ENCODE data around the gene MRPL44.

The MRPL44 gene

GRCh38 chr2:223957092-223957851, at the start of gene MRPL44:
TSS of gene MRPL44 (plus strand) at chr2:223957463. CDS start at chr2:223957473, 10 bp downstream.
- H3K4me1 Mint-ChIP-seq (ENCODE audit: low read depth) = peaks cover 44% of the 10 kb centered on the region
- peak within 1 kb of the TSS; percentile 92 for H3K4me3 Mint-ChIP-seq
- H3K36me3 Mint-ChIP-seq (ENCODE audit: low read depth) = peaks cover 17% of the 10 kb centered on the region
- no peaks in the 10 kb centered on the region for H3K9me3 Mint-ChIP-seq
- H3K27ac Mint-ChIP-seq = peak within 1 kb of the TSS; percentile 93
- H3K27me3 Mint-ChIP-seq (ENCODE audit: low read depth) = no peaks in the 10 kb centered on the region

- Mint-ChIP-seq H3K27ac (no peak overlapping the region), H3K36me3 (ENCODE audit: low read depth) (peaks cover 22% of the 10 kb centered on the region)
Observed at GRCh38 chr2:223908304-223908998, 48.8 kb upstream of the MRPL44 start.

GRCh38 chr2:223909001-223909741, 48.1 kb upstream of the MRPL44 start:
- no peak overlapping the region for H3K4me3 Mint-ChIP-seq
- no peak overlapping the region for H3K27ac Mint-ChIP-seq
- H3K4me1 Mint-ChIP-seq (ENCODE audit: low read depth) = peaks cover 14% of the 10 kb centered on the region
- peaks cover 22% of the 10 kb centered on the region for H3K36me3 Mint-ChIP-seq (ENCODE audit: low read depth)
- no peaks in the 10 kb centered on the region for H3K9me3 Mint-ChIP-seq
- H3K27me3 Mint-ChIP-seq (ENCODE audit: low read depth) = no peaks in the 10 kb centered on the region

More at GRCh38 chr2:223908304-223908998, 48.8 kb upstream of the MRPL44 start:
- Mint-ChIP-seq H3K4me3 (no peak overlapping the region), H3K9me3 (no peaks in the 10 kb centered on the region), H3K4me1 (ENCODE audit: low read depth) (peaks cover 14% of the 10 kb centered on the region), H3K27me3 (ENCODE audit: low read depth) (no peaks in the 10 kb centered on the region)

GRCh38 chr2:223914324-223914723, 42.9 kb upstream of the MRPL44 start:
- H3K9me3 Mint-ChIP-seq = no peaks in the 10 kb centered on the region
- H3K4me3 Mint-ChIP-seq = no peak overlapping the region
- H3K36me3 Mint-ChIP-seq (ENCODE audit: low read depth) = peaks cover 20% of the 10 kb centered on the region
- H3K27me3 Mint-ChIP-seq (ENCODE audit: low read depth) = no peaks in the 10 kb centered on the region
- H3K27ac Mint-ChIP-seq = no peak overlapping the region
- H3K4me1 Mint-ChIP-seq (ENCODE audit: low read depth) = peaks cover 9% of the 10 kb centered on the region

GRCh38 chr2:223915071-223915470, 42.2 kb upstream of the MRPL44 start:
- Mint-ChIP-seq H3K27ac (no peak overlapping the region), H3K36me3 (ENCODE audit: low read depth) (peaks cover 20% of the 10 kb centered on the region), H3K27me3 (ENCODE audit: low read depth) (no peaks in the 10 kb centered on the region), H3K4me1 (ENCODE audit: low read depth) (peaks cover 4% of the 10 kb centered on the region), H3K9me3 (no peaks in the 10 kb centered on the region), H3K4me3 (no peak overlapping the region)

GRCh38 chr2:223916181-223916920, 40.9 kb upstream of the MRPL44 start:
- Mint-ChIP-seq H3K9me3 (no peaks in the 10 kb centered on the region), H3K27ac (no peak overlapping the region)

GRCh38 chr2:223918671-223919134, 38.6 kb upstream of the MRPL44 start:
- H3K36me3 Mint-ChIP-seq (ENCODE audit: low read depth) = peaks cover 23% of the 10 kb centered on the region
- H3K27me3 Mint-ChIP-seq (ENCODE audit: low read depth) = no peaks in the 10 kb centered on the region
- no peak overlapping the region for H3K4me3 Mint-ChIP-seq
- H3K27ac Mint-ChIP-seq = no peak overlapping the region
- H3K9me3 Mint-ChIP-seq = no peaks in the 10 kb centered on the region
- peaks cover 9% of the 10 kb centered on the region for H3K4me1 Mint-ChIP-seq (ENCODE audit: low read depth)

More at GRCh38 chr2:223916181-223916920, 40.9 kb upstream of the MRPL44 start:
- Mint-ChIP-seq H3K27me3 (ENCODE audit: low read depth) (no peaks in the 10 kb centered on the region), H3K4me1 (ENCODE audit: low read depth) (peaks cover 5% of the 10 kb centered on the region), H3K36me3 (ENCODE audit: low read depth) (peaks cover 20% of the 10 kb centered on the region), H3K4me3 (no peak overlapping the region)

GRCh38 chr2:223920109-223920508, 37.2 kb upstream of the MRPL44 start:
- H3K4me1 Mint-ChIP-seq (ENCODE audit: low read depth) = peaks cover 9% of the 10 kb centered on the region
- peaks cover 21% of the 10 kb centered on the region for H3K36me3 Mint-ChIP-seq (ENCODE audit: low read depth)

GRCh38 chr2:223921204-223921603, 36.1 kb upstream of the MRPL44 start:
- no peaks in the 10 kb centered on the region for H3K9me3 Mint-ChIP-seq
- peaks cover 7% of the 10 kb centered on the region for H3K4me1 Mint-ChIP-seq (ENCODE audit: low read depth)
- H3K27ac Mint-ChIP-seq = no peak overlapping the region
- no peak overlapping the region for H3K4me3 Mint-ChIP-seq
- H3K27me3 Mint-ChIP-seq (ENCODE audit: low read depth) = no peaks in the 10 kb centered on the region
- H3K36me3 Mint-ChIP-seq (ENCODE audit: low read depth) = peaks cover 18% of the 10 kb centered on the region

More at GRCh38 chr2:223920109-223920508, 37.2 kb upstream of the MRPL44 start:
- Mint-ChIP-seq H3K27me3 (ENCODE audit: low read depth) (no peaks in the 10 kb centered on the region), H3K27ac (no peak overlapping the region), H3K9me3 (no peaks in the 10 kb centered on the region), H3K4me3 (no peak overlapping the region)

GRCh38 chr2:223922308-223922707, 35.0 kb upstream of the MRPL44 start:
- Mint-ChIP-seq H3K27ac (no peak overlapping the region), H3K4me3 (no peak overlapping the region), H3K27me3 (ENCODE audit: low read depth) (no peaks in the 10 kb centered on the region), H3K36me3 (ENCODE audit: low read depth) (peaks cover 11% of the 10 kb centered on the region), H3K9me3 (no peaks in the 10 kb centered on the region), H3K4me1 (ENCODE audit: low read depth) (peaks cover 7% of the 10 kb centered on the region)

- no peak overlapping the region for H3K27ac Mint-ChIP-seq
- H3K36me3 Mint-ChIP-seq (ENCODE audit: low read depth) = peaks cover 13% of the 10 kb centered on the region
- H3K4me3 Mint-ChIP-seq = no peak overlapping the region
- H3K4me1 Mint-ChIP-seq (ENCODE audit: low read depth) = peaks cover 9% of the 10 kb centered on the region
- H3K9me3 Mint-ChIP-seq = no peaks in the 10 kb centered on the region
- no peaks in the 10 kb centered on the region for H3K27me3 Mint-ChIP-seq (ENCODE audit: low read depth)
Observed at GRCh38 chr2:223923976-223924375, 33.3 kb upstream of the MRPL44 start.

- no peaks in the 10 kb centered on the region for H3K27me3 Mint-ChIP-seq (ENCODE audit: low read depth)
- no peaks in the 10 kb centered on the region for H3K9me3 Mint-ChIP-seq
- no peak overlapping the region for H3K27ac Mint-ChIP-seq
- H3K36me3 Mint-ChIP-seq (ENCODE audit: low read depth) = peaks cover 13% of the 10 kb centered on the region
- H3K4me3 Mint-ChIP-seq = no peak overlapping the region
- H3K4me1 Mint-ChIP-seq (ENCODE audit: low read depth) = peaks cover 18% of the 10 kb centered on the region
Observed at GRCh38 chr2:223925106-223925505, 32.2 kb upstream of the MRPL44 start.

- Mint-ChIP-seq H3K4me3 (no peak overlapping the region), H3K9me3 (no peaks in the 10 kb centered on the region), H3K4me1 (ENCODE audit: low read depth) (peaks cover 20% of the 10 kb centered on the region), H3K36me3 (ENCODE audit: low read depth) (peaks cover 5% of the 10 kb centered on the region), H3K27me3 (ENCODE audit: low read depth) (no peaks in the 10 kb centered on the region), H3K27ac (no peak overlapping the region)
Observed at GRCh38 chr2:223928113-223929006, 28.9 kb upstream of the MRPL44 start.
